ENCODE data around the gene GRID1. TPM values are rescaled to one million over a fixed set of nuclear protein-coding genes. Genes with fewer than 3 reads are reported as not detected.

Gene GRID1
- total RNA-seq, 4 donors from 2014 or later, result 0.03 to 2.7 (median 0.49) TPM

GRCh38 chr10:86300399-86300925 is 66.1 kb downstream of the GRID1 start:
- Histone ChIP-seq H3K4me3 (no peak overlapping the region), H3K4me1 (no peaks in the 10 kb centered on the region), H3K9me3 (no peaks in the 10 kb centered on the region), H3K27me3 (no peaks in the 10 kb centered on the region), H3K27ac (no peak overlapping the region), H3K36me3 (no peaks in the 10 kb centered on the region)
- intact Hi-C loops (cut with DNase I), result no loop called here
- no peak for DNase-seq
- TF ChIP-seq CTCF (IDR thresholded peaks at IDR 0.05) (no peak), POLR2A (IDR thresholded peaks at IDR 0.05) (no peak)
- 70% methylated on average over 3 of the region's 3 CpGs; no CpG with 5 or more reads in 1 of the 2 donors for WGBS, 2 donors

DNA sequence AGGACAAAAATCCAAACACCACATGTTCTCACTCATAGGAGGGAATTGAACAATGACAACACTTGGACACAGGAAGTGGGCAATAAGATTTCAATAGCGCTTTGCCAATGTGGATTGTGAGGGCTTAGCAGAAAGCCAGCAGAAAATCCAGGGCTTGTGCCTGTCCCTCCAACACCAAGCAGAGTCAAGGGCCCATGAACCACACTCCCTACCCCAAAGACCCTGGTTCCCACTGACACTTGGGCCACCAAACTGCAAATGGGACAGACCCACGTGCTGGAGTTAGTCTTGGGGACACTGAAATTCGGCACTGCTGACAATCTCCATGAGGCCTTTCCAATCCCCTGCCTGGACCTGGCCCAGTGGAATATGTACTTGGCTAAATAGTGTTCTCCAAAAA is 67.0 kb downstream of the GRID1 start:
- no peak for DNase-seq
- Histone ChIP-seq H3K36me3 (no peaks in the 10 kb centered on the region), H3K4me3 (no peak overlapping the region), H3K27me3 (no peaks in the 10 kb centered on the region), H3K27ac (no peak overlapping the region), H3K9me3 (no peaks in the 10 kb centered on the region), H3K4me1 (no peaks in the 10 kb centered on the region)
- intact Hi-C loops (cut with DNase I), result no loop called here
- 63 to 80% methylated on average over 1 to 3 of the region's 3 CpGs for WGBS, 2 donors
- TF ChIP-seq CTCF (IDR thresholded peaks at IDR 0.05) (no peak), POLR2A (IDR thresholded peaks at IDR 0.05) (no peak)

- H3K27me3 ChIP-seq, result no peaks in the 10 kb centered on the region
- H3K9me3 ChIP-seq, result no peaks in the 10 kb centered on the region
- no peak for TF ChIP-seq POLR2A (IDR thresholded peaks at IDR 0.05)
- TF ChIP-seq CTCF (IDR thresholded peaks at IDR 0.05), result no peak
- intact Hi-C loops (cut with DNase I), result no loop called here
- no peak overlapping the region for H3K4me3 ChIP-seq
- DNase-seq, result no peak
- no peaks in the 10 kb centered on the region for H3K36me3 ChIP-seq
- 59 to 70% methylated on average over 5 to 9 of the region's 9 CpGs for WGBS, 2 donors
- no peaks in the 10 kb centered on the region for H3K4me1 ChIP-seq
- H3K27ac ChIP-seq, result no peak overlapping the region
These were observed 68.0 kb downstream of the GRID1 start for GRCh38 chr10:86298501-86299001.

- no peak for DNase-seq
- Histone ChIP-seq H3K27me3 (no peaks in the 10 kb centered on the region), H3K4me1 (no peaks in the 10 kb centered on the region), H3K4me3 (no peak overlapping the region), H3K9me3 (no peaks in the 10 kb centered on the region), H3K27ac (no peak overlapping the region), H3K36me3 (no peaks in the 10 kb centered on the region)
- intact Hi-C loops (cut with DNase I), result no loop called here
- WGBS, 2 donors, result 88% methylated on average over 2 of the region's 3 CpGs; no CpG with 5 or more reads in 1 of the 2 donors
- TF ChIP-seq CTCF (IDR thresholded peaks at IDR 0.05) (no peak), POLR2A (IDR thresholded peaks at IDR 0.05) (no peak)
These were observed 70.8 kb downstream of the GRID1 start for GRCh38 chr10:86295791-86296190.

DNA sequence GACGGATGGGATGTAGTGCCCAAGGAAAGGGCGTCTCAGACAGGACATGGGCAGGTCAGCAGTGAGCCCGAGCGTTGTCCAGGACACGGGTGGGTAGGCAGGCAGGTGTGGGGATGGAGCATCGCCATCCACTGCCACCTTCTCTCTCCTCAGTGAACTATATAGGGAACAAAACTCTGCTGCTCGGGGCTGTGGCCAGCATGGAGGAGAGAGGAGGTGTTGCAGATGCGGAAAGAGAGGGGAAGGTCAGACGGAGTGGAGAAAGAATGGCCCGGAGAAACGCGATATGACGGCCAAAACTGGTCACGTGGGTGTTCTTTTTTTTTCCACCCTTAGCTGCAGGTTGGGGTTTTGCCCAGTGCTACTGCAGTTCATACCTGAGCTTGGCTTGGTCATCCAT is 71.2 kb downstream of the GRID1 start:
- no peak overlapping the region for H3K27ac ChIP-seq
- TF ChIP-seq CTCF (IDR thresholded peaks at IDR 0.05) (no peak), POLR2A (IDR thresholded peaks at IDR 0.05) (no peak)
- H3K9me3 ChIP-seq, result no peaks in the 10 kb centered on the region
- no peaks in the 10 kb centered on the region for H3K27me3 ChIP-seq
- 83 to 86% methylated on average over 13 to 14 of the region's 14 CpGs for WGBS, 2 donors
- DNase-seq, result no peak
- intact Hi-C loops (cut with DNase I), result no loop called here
- no peaks in the 10 kb centered on the region for H3K4me1 ChIP-seq
- H3K4me3 ChIP-seq, result no peak overlapping the region
- H3K36me3 ChIP-seq, result no peaks in the 10 kb centered on the region

Measured in esophagus squamous epithelium (tissue), 5 donors.